UCSD-AML1 (cell line): ENCODE data around the gene APC.

ENCODE experiments used
- DNase-seq: peaks from one replicate; lab custom pipeline; 2025; ENCODE audit not compliant: unreplicated experiment; lab: John Stamatoyannopoulos, UW

Gene APC

DNA sequence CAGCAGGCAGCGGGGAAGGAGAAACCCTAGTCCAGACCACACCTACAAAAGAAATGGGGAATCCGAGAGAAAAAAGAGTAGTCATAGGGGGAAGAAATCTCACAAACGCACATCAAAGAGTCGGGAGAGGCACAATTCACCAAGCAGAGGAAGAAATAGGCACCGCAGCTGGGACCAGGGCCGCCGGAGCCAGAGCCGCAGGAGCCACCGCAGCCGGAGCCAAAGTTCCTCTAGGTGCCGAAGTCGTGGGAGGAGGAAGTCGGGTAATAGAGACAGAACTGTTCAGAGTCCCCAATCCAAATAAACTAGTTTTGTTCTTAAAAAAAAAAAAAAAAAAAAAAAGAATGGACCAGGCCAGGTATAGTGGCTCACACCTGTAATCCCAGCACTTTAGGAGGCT lies 155.1 kb downstream of the APC start:
- no peak for DNase-seq

- no peak for DNase-seq
Observed at GRCh38 chr5:112895682-112896081, 158.0 kb downstream of the APC start.
